ENCODE results near the gene AGBL4. TPM values are rescaled to one million over a fixed set of nuclear protein-coding genes. Genes with fewer than 3 reads are reported as not detected.

The AGBL4 gene
- total RNA-seq, 4 donors from 2014 or later = 0.44 to 1.5 (median 1.2) TPM; not detected in 1

DNA sequence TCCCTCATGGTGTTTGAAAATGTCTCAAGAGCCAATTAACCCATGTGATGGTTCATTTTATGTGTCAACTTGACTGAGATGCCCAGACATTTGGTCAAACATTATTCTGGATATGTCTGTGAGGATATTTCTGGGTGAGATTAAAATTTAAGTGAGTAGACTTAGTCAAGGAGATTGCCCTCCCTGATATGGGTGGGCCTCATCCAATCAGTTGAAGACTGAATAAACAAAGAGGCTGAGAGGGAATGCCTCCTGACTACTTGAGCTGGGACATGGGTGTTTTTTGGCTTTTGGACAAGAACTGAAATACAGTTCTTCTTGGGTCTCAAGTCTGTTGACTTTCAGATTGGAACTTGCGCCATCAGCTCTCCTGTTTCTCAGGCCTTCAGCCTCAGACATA is 1462.3 kb downstream of the AGBL4 start:
- WGBS, 2 donors = 89 to 100% methylated on average over 1 of the region's 1 CpG
- TF ChIP-seq POLR2A (IDR thresholded peaks at IDR 0.05) = no peak
- no peak for TF ChIP-seq EP300 (IDR thresholded peaks at IDR 0.05)
- TF ChIP-seq, protein P1, sequence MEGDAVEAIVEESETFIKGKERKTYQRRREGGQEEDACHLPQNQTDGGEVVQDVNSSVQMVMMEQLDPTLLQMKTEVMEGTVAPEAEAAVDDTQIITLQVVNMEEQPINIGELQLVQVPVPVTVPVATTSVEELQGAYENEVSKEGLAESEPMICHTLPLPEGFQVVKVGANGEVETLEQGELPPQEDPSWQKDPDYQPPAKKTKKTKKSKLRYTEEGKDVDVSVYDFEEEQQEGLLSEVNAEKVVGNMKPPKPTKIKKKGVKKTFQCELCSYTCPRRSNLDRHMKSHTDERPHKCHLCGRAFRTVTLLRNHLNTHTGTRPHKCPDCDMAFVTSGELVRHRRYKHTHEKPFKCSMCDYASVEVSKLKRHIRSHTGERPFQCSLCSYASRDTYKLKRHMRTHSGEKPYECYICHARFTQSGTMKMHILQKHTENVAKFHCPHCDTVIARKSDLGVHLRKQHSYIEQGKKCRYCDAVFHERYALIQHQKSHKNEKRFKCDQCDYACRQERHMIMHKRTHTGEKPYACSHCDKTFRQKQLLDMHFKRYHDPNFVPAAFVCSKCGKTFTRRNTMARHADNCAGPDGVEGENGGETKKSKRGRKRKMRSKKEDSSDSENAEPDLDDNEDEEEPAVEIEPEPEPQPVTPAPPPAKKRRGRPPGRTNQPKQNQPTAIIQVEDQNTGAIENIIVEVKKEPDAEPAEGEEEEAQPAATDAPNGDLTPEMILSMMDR (IDR thresholded peaks at IDR 0.05) = no peak
- H3K27ac ChIP-seq = no peak overlapping the region
- H3K9me3 ChIP-seq = no peaks in the 10 kb centered on the region
- no peaks in the 10 kb centered on the region for H3K4me1 ChIP-seq
- no peak overlapping the region for H3K4me3 ChIP-seq
- H3K36me3 ChIP-seq = no peaks in the 10 kb centered on the region
- no peaks in the 10 kb centered on the region for H3K27me3 ChIP-seq
- DNase-seq (ENCODE audit: low spot score in 2 of 2) = no peak

DNA sequence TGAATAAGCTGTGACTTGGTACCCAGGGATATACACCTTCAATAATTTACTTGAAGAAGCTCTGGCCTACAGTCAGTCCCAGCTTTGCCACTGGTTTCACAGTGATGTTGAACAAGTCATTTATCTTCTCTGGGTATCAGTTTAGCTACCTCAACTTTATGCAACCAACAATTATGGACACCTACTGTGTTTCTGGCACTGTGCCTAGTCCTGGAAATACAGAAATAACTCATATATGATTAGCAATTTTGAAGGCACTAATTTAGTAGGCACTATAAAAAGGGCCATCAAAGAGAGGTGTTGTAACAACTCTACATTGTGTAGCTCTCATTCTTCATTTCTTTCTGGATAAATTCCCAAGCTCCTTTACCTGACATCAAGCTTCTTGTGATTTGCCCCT is 1463.2 kb downstream of the AGBL4 start:
- H3K27me3 ChIP-seq = no peaks in the 10 kb centered on the region
- H3K4me1 ChIP-seq = no peaks in the 10 kb centered on the region
- DNase-seq (ENCODE audit: low spot score in 2 of 2) = no peak
- H3K36me3 ChIP-seq = no peaks in the 10 kb centered on the region
- no peak overlapping the region for H3K27ac ChIP-seq
- TF ChIP-seq, protein P1 (IDR thresholded peaks at IDR 0.05) = no peak
- no peak for TF ChIP-seq POLR2A (IDR thresholded peaks at IDR 0.05)
- no peak for TF ChIP-seq EP300 (IDR thresholded peaks at IDR 0.05)
- no peak overlapping the region for H3K4me3 ChIP-seq
- no peaks in the 10 kb centered on the region for H3K9me3 ChIP-seq

DNA sequence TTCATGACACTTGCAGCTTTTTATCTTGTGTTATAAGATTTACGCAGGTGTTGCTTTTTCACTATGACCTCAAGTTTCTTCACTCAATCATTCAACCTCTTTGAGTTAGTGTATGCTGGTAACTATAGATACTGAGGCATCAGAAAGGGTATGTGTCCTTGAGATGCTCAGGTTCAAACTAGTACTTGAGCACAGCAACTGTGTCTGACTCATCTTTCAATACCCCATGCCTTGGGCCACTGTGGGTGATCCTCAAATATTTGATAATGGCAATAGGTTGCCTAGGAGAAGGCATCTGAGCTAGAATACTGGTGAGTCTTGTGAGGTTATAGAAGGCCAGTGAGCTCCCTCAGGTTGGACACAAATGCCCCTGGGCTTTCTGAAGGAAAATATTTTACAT is 1463.6 kb downstream of the AGBL4 start:
- Histone ChIP-seq H3K27me3 (no peaks in the 10 kb centered on the region), H3K4me1 (no peaks in the 10 kb centered on the region), H3K36me3 (no peaks in the 10 kb centered on the region), H3K4me3 (no peak overlapping the region), H3K27ac (no peak overlapping the region), H3K9me3 (no peaks in the 10 kb centered on the region)
- TF ChIP-seq, protein P1 (IDR thresholded peaks at IDR 0.05) = no peak
- TF ChIP-seq EP300 (IDR thresholded peaks at IDR 0.05) = no peak
- WGBS, 2 donors = 97 to 100% methylated on average over 1 of the region's 1 CpG
- no peak for DNase-seq (ENCODE audit: low spot score in 2 of 2)

DNA sequence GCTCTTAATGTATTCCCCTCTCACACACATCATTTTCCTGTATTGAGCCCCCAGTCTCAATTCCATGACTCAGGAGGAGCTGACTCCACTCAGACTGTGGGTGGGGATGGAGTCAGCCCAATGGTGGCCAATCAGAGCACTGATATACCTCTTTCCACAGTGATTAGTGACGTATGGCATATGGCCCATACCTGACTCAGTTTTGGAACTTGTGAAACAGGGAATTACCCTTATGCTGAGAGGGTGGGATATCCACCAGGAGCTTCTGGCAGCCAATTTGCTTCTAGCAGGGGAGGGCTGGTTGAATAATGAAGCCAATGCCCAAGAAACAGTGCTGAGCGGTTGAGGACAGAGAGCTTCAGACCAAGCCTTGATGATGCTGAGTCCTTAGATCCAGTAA is 1465.4 kb downstream of the AGBL4 start:
- Histone ChIP-seq H3K27me3 (no peaks in the 10 kb centered on the region), H3K4me3 (no peak overlapping the region), H3K36me3 (no peaks in the 10 kb centered on the region), H3K9me3 (no peaks in the 10 kb centered on the region), H3K27ac (no peak overlapping the region), H3K4me1 (no peaks in the 10 kb centered on the region)
- no peak for TF ChIP-seq POLR2A (IDR thresholded peaks at IDR 0.05)
- TF ChIP-seq EP300 (IDR thresholded peaks at IDR 0.05) = no peak
- TF ChIP-seq, protein P1 (IDR thresholded peaks at IDR 0.05) = no peak
- 86 to 94% methylated on average over 2 of the region's 2 CpGs for WGBS, 2 donors
- no peak for DNase-seq (ENCODE audit: low spot score in 2 of 2)

DNA sequence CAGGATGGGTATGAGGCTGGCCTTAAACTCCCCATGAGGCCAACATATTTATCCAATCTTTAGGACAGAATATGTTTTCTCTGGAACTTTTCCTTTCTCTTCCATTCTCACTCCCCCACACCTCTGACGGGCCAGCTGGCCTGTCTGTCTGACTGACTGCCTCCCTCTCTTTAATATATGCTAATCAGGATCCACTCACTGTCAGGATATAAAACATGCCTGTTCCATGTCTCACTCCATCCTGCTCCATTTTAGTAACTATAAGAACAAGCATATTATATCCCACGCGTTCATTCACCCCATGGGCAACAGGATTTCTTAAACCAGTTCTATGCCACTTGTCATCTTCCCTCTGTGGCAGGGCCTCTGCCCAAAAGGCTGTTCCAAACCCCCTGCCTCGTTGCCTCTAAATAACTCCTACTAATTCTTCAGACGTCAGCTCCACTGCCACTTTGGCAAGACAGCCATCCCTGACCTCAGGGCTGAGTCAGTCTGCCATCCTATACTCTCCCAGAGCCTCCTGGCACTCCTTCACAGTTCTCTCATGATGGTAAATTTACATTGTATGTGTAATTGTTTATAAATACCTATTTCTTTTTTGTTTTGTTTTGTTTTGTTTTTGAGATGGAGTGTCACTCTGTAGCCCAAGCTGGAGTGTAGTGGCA is 1467.4 kb downstream of the AGBL4 start:
- no peak for TF ChIP-seq EP300 (IDR thresholded peaks at IDR 0.05)
- TF ChIP-seq POLR2A (IDR thresholded peaks at IDR 0.05) = no peak
- TF ChIP-seq, protein P1 (IDR thresholded peaks at IDR 0.05) = no peak
- H3K9me3 ChIP-seq = no peaks in the 10 kb centered on the region
- WGBS, 2 donors = 74 to 77% methylated on average over 5 of the region's 5 CpGs
- H3K27ac ChIP-seq = no peak overlapping the region
- no peak overlapping the region for H3K4me3 ChIP-seq
- H3K4me1 ChIP-seq = no peaks in the 10 kb centered on the region
- DNase-seq (ENCODE audit: low spot score in 2 of 2) = no peak
- no peaks in the 10 kb centered on the region for H3K27me3 ChIP-seq
- no peaks in the 10 kb centered on the region for H3K36me3 ChIP-seq
